Fibroblast of skin of left quadriceps (primary cell): ENCODE results near the gene MAN1A2.
"Not testable (repeated sequence)": the region's sequence is repeated elsewhere in the genome, so short reads cannot be mapped to it uniquely, and the experiment has no call there.

Source experiments
- DNase-seq, 2 experiments: peaks; one replicate each; pipeline ENCODE4 v3.0.0-alpha.2; 2013; ENCODE audit warnings: low read depth in 2 of 2

MAN1A2 gene

DNA sequence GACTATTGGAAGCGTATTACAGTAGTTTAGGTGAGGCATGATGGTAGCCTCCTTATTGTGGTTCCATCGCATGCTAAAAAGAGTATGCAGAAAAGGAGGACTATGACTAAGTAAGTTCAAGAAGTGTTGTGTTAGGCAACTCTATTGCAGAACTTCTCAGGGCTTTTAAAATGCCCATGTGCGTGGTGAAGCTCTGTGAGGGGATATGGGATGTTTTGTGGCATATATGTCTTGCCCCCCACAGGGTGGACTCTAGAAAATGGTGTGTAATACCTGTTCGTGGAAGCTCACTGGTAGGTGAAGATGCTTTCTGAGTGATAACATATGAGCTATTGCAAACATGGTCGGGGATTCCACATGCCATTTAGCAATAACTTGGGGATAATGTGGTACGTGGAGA, 31.7 kb downstream of the MAN1A2 start:
- no peak for DNase-seq

DNA sequence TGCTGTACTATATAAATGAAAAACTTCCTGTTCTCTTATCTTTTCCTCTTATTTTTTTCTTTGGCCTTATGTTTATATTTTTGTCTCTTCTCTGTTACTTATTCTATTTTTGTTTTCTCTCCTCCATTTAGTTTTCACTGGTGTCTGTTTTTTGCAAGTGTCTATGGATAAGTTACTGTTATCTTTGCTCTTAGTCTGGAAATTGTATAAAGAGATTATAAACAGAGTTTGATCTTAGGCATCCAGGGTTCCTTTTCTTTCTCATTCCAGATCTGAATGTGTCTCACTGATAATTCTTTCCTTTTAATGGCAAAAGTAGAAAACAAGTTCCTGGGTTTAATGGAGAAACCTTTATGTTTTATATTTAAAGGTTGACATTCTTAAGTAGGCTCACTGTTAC, 34.5 kb downstream of the MAN1A2 start:
- DNase-seq: no peak

DNA sequence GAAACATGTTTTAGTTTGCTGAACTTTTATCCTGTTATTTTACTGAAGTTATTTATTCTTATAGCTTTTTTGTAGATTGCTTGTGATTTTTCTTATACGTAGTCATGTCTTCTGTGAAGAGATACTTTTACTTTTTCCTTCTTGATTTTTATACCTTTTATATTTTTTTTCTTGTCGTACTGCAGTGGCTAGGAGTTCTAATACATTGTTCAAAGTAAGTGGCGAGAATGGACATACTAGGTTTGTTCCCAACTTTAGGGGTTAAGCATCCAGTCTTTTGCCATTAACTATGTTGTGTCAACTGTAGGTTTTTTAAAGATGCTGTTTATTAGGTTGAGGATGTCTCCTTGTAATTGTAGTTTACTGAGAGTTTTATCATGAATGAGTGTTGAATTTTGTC, 36.3 kb downstream of the MAN1A2 start:
- no peak for DNase-seq

DNA sequence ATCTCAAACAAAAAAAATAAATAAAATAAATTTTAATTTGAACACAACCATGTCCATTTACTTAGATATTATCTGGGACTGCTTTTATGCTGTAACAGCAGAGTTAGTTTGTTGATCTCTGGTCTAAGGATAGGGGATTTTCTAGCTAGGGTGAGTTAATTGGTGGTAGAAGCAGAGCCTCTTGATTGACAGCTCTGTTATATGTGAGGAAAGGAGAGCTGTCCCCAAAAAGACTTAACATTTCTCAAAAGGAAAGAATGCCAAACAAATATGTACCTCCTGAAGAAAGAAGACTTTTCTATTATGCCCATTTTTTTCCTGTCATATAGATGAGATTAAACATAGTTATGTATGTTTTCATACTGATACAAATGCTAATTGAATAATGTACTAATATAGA, 37.8 kb downstream of the MAN1A2 start:
- no peak for DNase-seq

DNA sequence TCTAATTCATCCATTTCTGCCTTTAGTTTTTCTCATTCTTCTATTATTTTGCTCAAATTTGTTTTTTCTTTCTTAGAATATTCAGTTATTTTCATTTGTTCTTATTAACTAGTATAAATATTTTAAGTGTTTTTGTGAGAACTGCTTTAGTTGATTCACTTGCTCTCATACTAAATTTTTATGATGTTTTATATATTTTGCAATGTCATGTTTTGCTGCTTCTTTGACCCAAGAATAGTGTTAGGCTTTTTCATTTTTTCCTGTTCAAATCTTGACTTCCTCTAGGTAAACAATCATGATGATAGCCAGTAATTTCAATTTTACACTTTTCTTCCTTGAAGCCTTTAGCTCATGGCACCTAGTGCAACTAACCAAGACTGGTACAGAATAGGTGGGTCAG, 45.2 kb downstream of the MAN1A2 start:
- no peak for DNase-seq

DNA sequence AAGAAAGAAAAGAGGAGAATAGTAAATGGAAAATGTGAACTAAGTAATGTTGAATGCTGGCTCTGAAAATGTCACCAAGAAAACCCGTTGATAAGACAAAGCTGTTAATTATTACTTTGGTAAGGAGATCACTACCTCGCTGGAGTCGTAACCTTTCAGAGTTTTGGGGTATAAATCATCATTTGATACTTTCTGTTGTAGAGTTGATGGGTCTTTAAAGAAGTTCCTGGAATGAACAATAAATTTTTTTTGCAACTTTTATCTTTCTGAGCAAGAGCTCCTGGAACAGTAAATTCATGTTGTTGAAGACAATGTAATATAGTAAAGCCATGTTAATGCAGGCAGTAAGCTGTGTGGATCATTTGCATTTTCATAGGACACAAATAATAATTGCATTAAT, 46.2 kb downstream of the MAN1A2 start:
- DNase-seq: no peak

DNA sequence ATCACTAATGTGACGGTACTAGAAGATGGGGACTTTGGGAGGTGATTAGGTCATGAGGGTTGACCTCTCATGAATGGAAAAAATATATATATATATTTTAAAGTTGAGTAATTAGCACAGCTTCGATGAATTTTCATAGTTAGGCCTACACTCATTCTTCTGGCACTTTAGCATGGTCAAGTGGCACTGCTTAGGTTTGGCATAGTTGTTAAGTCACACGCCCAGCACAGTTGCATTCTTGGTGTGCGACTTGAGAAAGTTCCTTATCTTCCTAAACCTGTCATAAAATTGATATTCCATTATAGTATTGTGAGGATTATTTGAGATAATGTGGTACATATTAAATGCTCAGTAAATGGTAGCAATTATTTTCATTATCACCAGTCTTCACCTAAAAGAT, 47.7 kb downstream of the MAN1A2 start:
- DNase-seq: no peak

DNA sequence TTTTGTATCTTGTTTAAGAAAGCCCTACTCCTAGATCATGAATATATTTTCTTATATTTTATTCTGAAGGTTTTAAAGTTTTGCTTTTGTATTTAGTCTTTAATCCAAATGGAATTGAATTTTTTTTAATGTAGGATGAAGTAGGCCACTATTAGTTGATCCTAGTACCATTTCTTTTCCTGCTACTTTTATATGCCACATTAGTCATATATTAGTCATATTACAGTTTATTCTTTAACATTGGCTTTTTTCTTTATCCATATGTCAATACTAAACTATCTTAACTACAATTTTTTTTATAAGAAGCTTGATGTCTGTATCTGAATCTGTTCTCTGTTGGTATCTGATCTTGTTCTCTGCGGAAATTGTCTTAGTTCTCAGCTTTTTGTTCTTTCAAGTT, 48.8 kb downstream of the MAN1A2 start:
- no peak for DNase-seq

DNA sequence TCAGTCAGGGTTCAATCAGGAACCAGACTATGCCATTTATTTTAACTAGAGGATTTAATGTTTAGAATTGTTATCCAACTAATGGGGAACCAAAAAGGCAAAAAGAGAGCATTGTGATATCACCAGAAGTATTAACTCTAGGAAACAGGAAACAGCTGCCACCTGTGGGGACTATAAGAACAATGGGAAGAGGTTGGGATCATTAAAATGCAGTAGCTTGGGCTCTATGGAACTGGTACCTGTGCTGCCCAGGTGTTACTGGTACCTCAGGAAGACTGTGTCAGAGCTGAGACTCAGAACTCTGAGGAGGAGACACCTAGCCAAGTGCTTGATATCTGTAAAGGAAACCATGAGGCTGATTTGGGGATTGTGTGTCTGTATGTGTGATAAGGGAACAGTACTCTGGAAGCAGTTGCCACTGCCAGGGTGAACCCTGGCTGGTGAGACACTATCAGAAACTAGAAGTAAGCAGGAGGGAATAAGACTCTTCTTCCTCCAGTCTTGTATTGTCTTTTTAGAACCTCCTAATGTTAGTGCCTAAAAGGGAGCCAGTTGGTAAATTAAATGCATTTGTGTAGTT, 49.4 kb downstream of the MAN1A2 start:
- DNase-seq: no peak

DNA sequence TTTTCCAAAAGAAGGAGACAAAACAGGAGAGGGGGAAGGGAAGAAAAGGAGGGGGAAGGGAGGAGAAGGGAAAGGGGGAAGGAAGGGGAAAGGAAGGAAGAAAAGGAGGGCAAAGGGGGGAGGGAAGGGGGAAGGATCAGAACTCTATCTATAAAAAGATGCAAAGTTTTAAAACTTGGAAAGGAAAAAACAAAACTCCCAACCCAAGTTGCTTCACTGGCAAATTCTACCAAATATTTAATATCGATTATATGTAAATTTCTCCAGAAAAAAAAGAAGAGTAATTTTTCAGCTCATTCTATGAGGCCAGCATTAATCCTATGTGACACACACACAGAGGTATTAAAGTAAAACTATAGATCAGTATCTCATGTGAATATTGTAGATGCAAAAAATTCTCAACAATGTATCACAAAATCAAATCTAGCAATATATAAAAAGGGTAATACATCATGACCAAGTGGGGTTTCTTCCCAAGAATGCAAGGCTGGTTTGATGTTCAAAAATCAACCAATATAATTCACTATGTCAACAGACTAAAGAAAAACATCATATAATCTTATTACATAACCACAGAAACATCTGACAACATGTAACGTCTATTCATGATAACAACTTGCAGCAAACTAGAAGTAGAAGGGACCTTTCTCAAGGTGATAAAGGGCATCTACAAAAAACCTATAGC, 57.9 kb downstream of the MAN1A2 start:
- no peak for DNase-seq

DNA sequence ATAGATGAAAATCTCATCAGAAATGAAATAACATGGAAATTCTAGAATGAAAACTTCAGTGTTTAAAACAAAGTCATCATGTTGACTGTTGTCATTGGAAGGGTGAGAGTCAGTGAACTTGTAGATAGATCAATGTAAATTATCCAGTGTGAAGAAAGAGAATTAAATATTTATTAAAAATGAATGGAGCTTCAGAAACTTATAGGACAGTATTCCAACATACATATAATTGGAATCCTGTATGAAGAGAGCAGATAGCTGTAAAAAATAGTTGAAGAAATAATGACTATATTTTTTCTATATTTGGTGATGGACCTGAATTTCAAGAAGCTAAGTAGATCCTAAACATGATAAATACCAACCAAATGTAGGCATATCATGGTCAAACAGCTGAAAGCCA, 60.0 kb downstream of the MAN1A2 start:
- no peak for DNase-seq

DNA sequence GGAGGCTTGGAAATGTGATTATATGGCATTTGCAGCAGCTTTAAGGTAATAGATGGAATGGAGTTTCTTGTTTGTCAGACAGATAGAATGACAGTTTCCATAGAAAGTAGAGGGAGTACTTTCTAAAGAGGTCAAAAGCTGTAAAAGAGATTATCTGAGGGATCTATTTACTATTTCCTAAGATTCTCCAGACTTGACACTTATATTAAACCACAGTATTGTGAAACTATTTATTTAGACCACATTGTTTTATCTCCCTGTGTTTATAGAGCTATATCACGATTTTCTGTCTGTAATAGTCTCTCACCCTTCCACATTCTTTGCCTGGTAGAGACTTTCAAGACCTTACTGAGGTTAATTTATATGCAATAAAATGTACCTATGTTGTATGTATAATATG, 66.7 kb downstream of the MAN1A2 start:
- no peak for DNase-seq

DNA sequence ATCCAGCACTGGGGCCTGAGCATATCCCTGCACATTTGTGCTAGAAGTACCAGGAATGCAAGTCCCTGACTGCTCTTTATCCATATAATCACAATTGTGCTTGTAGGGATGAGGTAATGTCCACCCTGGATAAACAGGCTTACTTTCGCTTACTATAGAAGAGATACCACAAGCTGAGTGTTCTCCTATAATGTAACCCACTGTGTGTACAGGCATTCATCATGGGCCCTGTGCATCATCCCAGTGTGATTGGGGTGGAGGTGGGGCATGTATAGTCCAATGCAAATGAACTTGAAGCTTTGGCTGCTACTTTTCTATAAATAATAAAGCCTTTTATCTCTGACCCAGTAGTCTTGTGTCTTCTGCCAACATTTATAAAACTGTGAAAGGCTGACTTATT, 69.3 kb downstream of the MAN1A2 start:
- DNase-seq: no peak

DNA sequence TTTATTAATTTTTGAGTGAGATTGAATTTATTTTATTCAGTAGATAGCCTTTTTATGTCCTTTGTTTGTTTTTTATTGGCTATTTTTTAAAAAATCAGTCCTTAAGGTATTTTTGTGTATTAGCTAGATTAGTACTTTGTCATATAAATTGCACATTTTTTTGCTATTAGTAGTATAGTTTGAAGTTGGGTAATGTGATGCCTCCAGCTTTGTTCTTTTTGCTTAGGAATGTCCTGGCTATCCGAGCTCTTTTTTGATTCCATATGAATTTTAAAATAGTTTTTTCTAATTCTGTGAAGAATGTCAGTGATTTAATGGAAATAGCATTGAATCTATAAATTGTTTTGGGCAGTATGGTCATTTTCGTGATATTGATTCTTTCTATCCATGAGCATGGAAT, 80.4 kb downstream of the MAN1A2 start:
- DNase-seq: no peak

DNA sequence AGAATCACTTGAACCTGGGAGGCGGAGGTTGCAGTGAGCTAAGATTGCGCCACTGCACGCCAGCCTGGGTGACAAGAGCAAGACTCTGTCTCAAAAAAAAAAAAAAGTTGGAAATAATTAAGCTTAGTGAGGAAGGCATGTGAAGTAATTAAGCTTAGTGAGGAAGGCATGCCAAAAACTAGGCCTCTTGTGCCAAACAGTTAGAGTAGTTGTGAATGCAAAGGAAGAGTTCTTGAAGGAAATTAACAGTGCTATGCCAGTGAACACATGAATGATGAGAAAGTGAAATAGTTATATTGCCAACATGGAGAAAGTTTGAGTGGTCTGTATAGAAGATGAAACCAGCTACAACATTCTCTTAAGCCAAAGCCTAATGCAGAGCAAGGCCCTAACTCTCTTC, 85.0 kb downstream of the MAN1A2 start:
- DNase-seq: no peak

DNA sequence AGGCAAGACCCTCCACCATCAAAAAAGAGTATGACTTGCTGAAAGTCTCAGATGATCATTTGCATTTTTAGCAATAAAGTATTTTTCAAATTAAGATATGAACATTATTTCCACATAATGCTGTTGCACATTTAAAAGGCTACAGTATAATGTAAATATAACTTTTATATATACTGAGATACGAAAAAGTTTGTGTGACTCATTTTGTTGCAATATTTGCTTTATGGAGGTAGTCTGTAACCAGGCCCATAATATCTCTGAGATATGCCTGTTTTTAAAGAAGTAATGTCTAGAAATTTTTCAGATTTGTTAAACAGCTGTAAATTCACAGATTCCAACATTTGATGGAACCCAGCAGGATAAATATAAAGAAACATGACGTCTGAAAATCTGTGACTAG, 86.7 kb downstream of the MAN1A2 start:
- DNase-seq: no peak

DNA sequence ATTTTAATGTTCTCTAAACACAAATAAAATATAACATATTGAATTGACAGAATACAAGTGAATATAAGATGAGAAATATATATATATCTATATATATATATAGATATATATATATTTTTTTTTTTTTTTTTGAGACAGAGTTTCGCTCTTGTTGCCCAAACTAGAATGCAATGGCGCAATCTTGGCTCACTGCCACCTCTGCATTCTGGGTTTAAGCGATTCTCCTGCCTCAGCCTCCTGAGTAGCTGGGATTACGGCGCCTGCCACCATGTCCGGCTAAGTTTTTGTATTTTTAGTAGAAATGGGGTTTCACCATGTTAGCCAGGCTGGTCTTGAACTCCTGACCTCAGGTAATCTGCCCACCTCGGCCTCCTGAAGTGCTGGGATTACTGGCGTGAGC, 91.2 kb downstream of the MAN1A2 start:
- not testable (repeated sequence) for DNase-seq

DNA sequence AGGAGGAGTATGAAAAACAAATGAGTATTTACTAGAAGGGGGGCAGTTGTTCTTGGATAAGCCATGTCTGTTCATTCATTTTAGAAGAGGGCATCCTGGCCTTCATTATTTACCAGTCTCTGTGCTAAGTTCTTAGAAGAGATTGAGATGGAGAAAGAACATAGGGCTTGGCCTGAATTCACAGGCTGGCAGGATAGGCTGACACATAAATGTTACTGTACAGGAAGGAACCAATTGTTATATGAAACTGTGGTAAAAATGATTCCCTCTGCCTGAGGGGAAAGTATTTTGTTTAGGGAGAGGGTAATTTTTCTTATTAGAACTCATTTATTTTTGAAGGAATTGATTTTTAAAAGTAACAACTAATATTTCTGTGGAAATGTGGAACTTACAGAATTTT, 99.5 kb downstream of the MAN1A2 start:
- DNase-seq: no peak

DNA sequence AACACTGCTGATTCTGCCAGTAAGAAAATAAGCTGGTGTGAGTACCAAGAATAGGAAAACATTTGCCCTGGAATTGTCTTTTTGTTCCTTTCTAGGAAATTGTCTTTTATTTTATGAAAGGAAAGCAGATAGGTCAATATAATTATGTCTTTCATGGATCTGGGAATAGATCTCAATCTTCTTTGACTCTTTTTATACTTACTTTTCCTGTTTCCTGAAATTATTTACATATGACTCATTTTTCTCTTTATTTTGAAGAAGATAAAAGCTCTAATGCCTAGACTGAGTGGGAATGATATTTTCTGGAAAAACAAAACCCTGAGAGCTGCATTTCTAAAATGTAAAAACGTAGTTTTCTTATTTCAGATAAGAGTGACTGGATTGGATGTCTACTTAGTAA, 100.1 kb downstream of the MAN1A2 start:
- no peak for DNase-seq

DNA sequence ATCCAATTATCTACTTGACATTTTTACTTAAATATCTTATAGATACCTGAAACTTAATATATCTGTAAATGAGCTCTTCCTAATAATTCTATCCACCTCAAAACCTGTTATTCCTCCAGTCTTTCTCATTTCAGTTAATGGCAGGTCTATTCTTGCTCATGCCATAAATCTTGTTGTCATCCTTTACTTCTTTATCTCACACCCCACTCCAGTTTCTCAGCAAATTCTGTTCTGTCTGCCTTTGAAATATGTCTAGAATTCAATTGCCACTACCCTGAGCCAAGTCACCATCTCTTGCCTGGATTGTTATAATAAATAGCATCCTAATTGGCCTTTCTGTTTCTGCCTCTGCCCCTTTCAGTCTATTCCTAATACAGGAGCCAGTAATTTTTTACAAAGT, 105.8 kb downstream of the MAN1A2 start:
- no peak for DNase-seq

DNA sequence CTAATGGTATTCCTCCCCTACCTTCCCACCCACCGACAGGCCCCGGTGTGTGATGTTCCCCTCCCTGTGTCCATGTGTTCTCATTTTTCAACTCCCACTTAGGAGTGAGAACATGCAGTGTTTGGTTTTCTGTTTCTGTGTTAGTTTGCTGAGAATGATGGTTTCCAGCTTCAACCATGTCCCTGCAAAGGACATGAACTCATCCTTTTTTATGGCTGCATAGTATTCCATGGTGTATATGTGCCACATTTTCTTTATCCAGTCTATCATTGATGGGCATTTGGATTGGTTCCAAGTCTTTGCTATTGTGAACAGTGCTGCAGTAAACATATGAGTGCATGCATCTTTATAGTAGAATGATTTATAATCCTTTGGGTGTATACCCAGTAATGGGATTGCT, 108.2 kb downstream of the MAN1A2 start:
- not testable (repeated sequence) for DNase-seq

DNA sequence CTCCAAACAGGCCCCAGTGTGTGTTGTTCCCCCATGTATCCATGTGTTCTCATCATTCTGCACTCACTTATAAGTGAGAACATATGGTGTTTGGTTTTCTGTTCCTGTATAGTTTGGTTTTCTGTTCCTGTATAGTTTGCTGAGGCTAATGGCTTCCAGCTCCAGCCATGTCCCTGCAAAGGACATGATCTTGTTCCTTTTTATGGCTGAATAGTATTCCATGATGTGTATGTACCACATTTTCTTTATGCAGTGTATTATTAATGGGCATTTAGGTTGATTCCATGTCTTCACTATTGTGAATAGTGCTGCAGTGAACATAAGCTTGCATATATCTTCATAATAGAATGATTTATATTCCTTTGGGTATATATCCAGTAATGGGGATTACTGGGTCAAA, 111.8 kb downstream of the MAN1A2 start:
- DNase-seq: no peak

DNA sequence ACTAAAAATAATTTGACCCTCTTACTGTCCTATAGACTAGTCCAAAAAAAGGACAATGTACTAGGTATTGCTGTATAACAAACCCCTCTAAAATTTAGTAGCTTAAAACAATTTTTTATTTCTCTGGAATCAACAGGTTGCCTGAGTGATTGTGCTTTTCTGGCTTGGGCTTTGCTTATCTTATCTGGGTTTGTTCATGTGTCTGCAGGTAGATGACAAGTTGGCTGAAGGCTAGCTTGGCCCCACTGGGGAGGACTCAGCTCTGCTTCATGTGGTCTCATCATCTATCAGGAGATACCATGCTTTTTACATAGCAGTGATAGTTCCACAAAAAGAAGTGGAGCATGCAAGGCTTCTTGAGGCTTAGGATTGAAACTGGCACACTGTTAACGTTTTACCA, 114.2 kb downstream of the MAN1A2 start:
- DNase-seq: no peak

DNA sequence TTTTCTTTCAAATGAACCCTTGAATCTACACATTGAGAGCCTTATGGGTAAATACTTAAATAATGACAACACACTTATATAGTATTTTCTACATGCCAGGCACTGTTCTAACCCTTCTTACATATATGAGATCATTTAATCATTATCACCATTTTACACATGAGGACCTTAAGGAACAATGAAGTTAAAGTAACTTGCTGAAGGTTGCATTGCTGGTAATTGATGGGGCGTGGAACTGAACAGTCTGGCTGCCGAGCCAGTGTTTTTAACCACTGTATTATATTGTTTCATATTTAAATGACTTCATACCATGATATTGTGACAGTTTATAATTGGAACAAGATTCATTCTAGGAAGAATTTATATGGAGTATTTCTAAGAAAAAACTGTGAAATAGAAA, 126.7 kb downstream of the MAN1A2 start:
- no peak for DNase-seq
